Calu3 (cell line): ENCODE results near the gene IFNLR1. TPM values are rescaled to one million over a fixed set of nuclear protein-coding genes. Genes with fewer than 3 reads are reported as not detected.

Experiments
- BruUV-seq: library from RNA; stranded (reverse); fragments of 400-500 nt; replicated peaks from 2 replicates; lab custom pipeline; 2021; lab: Mats Ljungman, UMichigan
- CTCF ChIA-PET: fragments of 300-600 bp; sonication (Branson Sonifier 250); formaldehyde crosslinking; loops from one replicate; lab custom pipeline; 2022; ENCODE audit warnings: antibody characterized with exemption; lab: Charles Lee
- DNase-seq: peaks from one replicate; pipeline ENCODE4 v3.0.0; 2022
- H3K27ac Mint-ChIP-seq: one replicate; pipeline ENCODE4 v1.8.0; 2022; ENCODE audit warnings: mixed read lengths; ENCODE audit not compliant: unreplicated experiment
- H3K27me3 Mint-ChIP-seq: one replicate; pipeline ENCODE4 v1.8.0; 2022; ENCODE audit warnings: mixed read lengths; ENCODE audit not compliant: unreplicated experiment
- H3K36me3 Mint-ChIP-seq: one replicate; pipeline ENCODE4 v1.8.0; 2022; ENCODE audit warnings: mild to moderate bottlenecking, moderate library complexity, mixed read lengths; ENCODE audit not compliant: insufficient read depth, unreplicated experiment
- H3K4me1 Mint-ChIP-seq: one replicate; pipeline ENCODE4 v1.8.0; 2022; ENCODE audit warnings: mild to moderate bottlenecking, low read depth, mixed read lengths; ENCODE audit not compliant: unreplicated experiment
- H3K4me3 Mint-ChIP-seq: one replicate; pipeline ENCODE4 v1.8.0; 2022; ENCODE audit warnings: mild to moderate bottlenecking, low read depth, moderate library complexity, mixed read lengths; ENCODE audit not compliant: unreplicated experiment
- H3K9me3 Mint-ChIP-seq: one replicate; pipeline ENCODE4 v1.8.0; 2022; ENCODE audit warnings: low read depth, mixed read lengths; ENCODE audit not compliant: unreplicated experiment
- CTCF ChIP-seq: fragments of 200-600 bp; IDR thresholded peaks from one replicate; pipeline ENCODE4 v1.8.0; 2022; ENCODE audit warnings: antibody characterized with exemption; ENCODE audit not compliant: unreplicated experiment
- intact Hi-C: fragments of 100-400 bp; cut with micrococcal nuclease; formaldehyde crosslinking; loops from one replicate; pipeline ENCODE4 v1.10.0; 2022; ENCODE audit not compliant: unreplicated experiment
- total RNA-seq: library from RNA; stranded (reverse); gene quantifications from 2 replicates; pipeline ENCODE4 v1.2.3, GENCODE V29; 2022

The IFNLR1 gene
- total RNA-seq, 1 experiment from 2014 or later: 4.5 TPM

- intact Hi-C loops: no loop called here
- CTCF ChIA-PET: no interaction called here
- DNase-seq: no peak
- Mint-ChIP-seq H3K9me3 (no peaks in the 10 kb centered on the region), H3K4me3 (no peak overlapping the region), H3K4me1 (peaks cover 18% of the 10 kb centered on the region), H3K36me3 (no peaks in the 10 kb centered on the region), H3K27ac (no peak overlapping the region), H3K27me3 (no peaks in the 10 kb centered on the region)
- no peak for TF ChIP-seq CTCF
- no TSS peak for BruUV-seq
Observed at GRCh38 chr1:24120965-24121364, 66.1 kb downstream of the IFNLR1 start.

- Mint-ChIP-seq H3K27me3 (no peaks in the 10 kb centered on the region), H3K4me3 (no peak overlapping the region), H3K36me3 (no peaks in the 10 kb centered on the region), H3K27ac (no peak overlapping the region), H3K4me1 (peaks cover 18% of the 10 kb centered on the region), H3K9me3 (no peaks in the 10 kb centered on the region)
- intact Hi-C loops: no loop called here
- CTCF ChIA-PET: interaction anchor here (0.6 to 1.7 kb wide), 2 partner anchors 30 to 82 kb away, joined by 3 to 4 read pairs; no protein-coding TSS in a partner anchor
- no peak for DNase-seq
- no peak for TF ChIP-seq CTCF
- no TSS peak for BruUV-seq
Observed at GRCh38 chr1:24119859-24120756, 67.0 kb downstream of the IFNLR1 start.

DNA sequence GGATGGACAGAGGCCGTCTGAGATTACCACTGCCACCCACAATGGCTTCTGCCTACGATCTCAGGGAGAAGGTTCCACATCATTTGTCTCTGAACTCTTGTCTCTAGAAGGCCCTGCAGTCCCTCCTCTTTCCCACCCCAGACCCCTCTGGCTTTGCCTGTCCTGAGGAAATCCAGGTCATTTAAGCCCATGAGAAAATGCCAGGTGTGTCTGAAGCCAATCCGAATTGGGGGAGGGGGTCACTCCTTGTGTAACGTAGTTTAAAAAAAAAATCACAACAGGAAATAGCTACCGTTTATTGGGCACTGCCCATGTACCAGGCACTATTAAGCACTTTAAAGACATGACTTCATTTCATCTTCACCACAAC, 67.6 kb downstream of the IFNLR1 start:
- no peak overlapping the region for H3K27ac Mint-ChIP-seq
- no TSS peak for BruUV-seq
- no peak for DNase-seq
- H3K9me3 Mint-ChIP-seq: no peaks in the 10 kb centered on the region
- TF ChIP-seq CTCF: no peak
- H3K27me3 Mint-ChIP-seq: no peaks in the 10 kb centered on the region
- H3K4me3 Mint-ChIP-seq: no peak overlapping the region
- intact Hi-C loops: no loop called here
- H3K4me1 Mint-ChIP-seq: peaks cover 18% of the 10 kb centered on the region
- H3K36me3 Mint-ChIP-seq: no peaks in the 10 kb centered on the region
- CTCF ChIA-PET: interaction anchor here (1.7 kb wide), 1 partner anchor 31 kb away, joined by 4 read pairs; no protein-coding TSS in a partner anchor

DNA sequence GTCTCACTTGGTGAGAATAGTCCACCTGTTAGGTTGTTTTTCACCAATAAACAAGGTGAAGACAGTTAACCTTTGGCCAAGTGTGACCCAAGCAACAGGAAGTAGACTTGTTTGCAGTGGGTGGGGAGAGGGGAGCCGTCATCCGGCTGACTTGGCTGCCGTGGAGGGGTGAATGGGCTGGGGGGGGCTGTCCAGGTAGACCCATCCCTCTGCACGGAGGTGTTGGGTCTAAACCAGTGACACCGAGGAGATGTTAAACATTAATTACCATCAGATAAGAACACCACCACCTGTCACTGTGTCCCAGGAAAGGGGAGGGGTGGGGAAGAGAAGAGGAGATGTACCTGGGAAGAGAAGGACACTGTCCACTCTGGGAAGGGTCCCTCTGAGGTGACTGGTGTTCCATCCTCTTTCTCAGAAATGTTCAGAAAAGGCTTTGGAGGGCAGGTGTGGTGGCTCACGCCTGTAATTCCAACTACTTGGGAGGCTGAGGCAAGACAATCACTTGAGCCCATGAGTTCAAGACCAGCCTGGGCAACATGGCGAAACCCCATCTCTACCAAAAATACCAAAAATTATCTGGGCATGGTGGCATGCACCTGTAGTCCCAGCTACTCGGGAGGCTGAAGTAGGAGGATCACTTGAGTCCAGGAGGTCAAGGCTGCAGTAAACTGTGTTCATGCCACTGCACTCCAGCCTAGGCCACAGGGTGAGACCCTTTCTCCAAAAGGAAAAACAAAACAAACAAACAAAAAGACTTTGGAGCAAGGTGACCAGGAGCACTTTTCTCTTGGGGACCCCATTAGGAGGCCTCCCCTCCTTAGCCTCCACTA, 68.5 kb downstream of the IFNLR1 start:
- TF ChIP-seq CTCF: no peak
- Mint-ChIP-seq H3K9me3 (no peaks in the 10 kb centered on the region), H3K36me3 (no peaks in the 10 kb centered on the region), H3K27ac (no peak overlapping the region), H3K4me1 (peaks cover 18% of the 10 kb centered on the region), H3K27me3 (no peaks in the 10 kb centered on the region), H3K4me3 (peak overlapping the region; percentile 8)
- intact Hi-C loops: no loop called here
- DNase-seq: no peak
- CTCF ChIA-PET: interaction anchor here (1.7 kb wide), 1 partner anchor 32 kb away, joined by 4 read pairs; no protein-coding TSS in a partner anchor
- no TSS peak for BruUV-seq
